Neural progenitor cell (in vitro differentiated cells): ENCODE measurements around the gene SPCS2. TPM values are rescaled to one million over a fixed set of nuclear protein-coding genes. Genes with fewer than 3 reads are reported as not detected.

Experiments
- DNase-seq: peaks from one replicate; pipeline ENCODE4 v3.0.0-alpha.2; 2016; ENCODE audit warnings: low spot score
- H2AFZ ChIP-seq: fragments of 200-600 bp; sonication (generic); replicated peaks from 2 replicates; pipeline ENCODE4 v1.6.1; 2016; ENCODE audit warnings: antibody characterized with exemption
- H3F3A ChIP-seq: fragments of 200-600 bp; sonication (generic); 2 replicates; pipeline ENCODE4 v1.6.1; 2016; ENCODE audit warnings: antibody characterized with exemption, low read depth
- H3K27ac ChIP-seq: fragments of 200-600 bp; sonication (generic); 2 replicates; pipeline ENCODE4 v1.5.1; 2016; ENCODE audit warnings: mild to moderate bottlenecking
- H3K27me3 ChIP-seq: fragments of 200-600 bp; sonication (generic); 2 replicates; pipeline ENCODE4 v1.6.1; 2016; ENCODE audit warnings: mild to moderate bottlenecking, moderate library complexity
- H3K36me3 ChIP-seq: fragments of 200-600 bp; sonication (generic); 2 replicates; pipeline ENCODE4 v1.5.1; 2016
- H3K4me1 ChIP-seq: fragments of 200-600 bp; sonication (generic); 2 replicates; pipeline ENCODE4 v1.6.1; 2016; ENCODE audit warnings: mixed run types
- H3K4me2 ChIP-seq: fragments of 200-600 bp; sonication (generic); 2 replicates; pipeline ENCODE4 v1.6.1; 2016
- H3K4me3 ChIP-seq: fragments of 200-600 bp; sonication (generic); 2 replicates; pipeline ENCODE4 v1.5.1; 2016
- H3K79me2 ChIP-seq: fragments of 200-600 bp; sonication (generic); 2 replicates; pipeline ENCODE4 v1.6.1; 2016; ENCODE audit warnings: low read depth
- H3K9ac ChIP-seq: fragments of 200-600 bp; sonication (generic); 2 replicates; pipeline ENCODE4 v1.6.1; 2016
- H3K9me3 ChIP-seq: fragments of 200-600 bp; sonication (generic); 2 replicates; pipeline ENCODE4 v1.5.1; 2016; ENCODE audit warnings: low read depth
- H4K20me1 ChIP-seq: fragments of 200-600 bp; sonication (generic); 2 replicates; pipeline ENCODE4 v1.6.1; 2016; ENCODE audit warnings: low read depth
- H3K27ac Mint-ChIP-seq: 3 replicates; pipeline ENCODE4 v1.8.0; 2021; ENCODE audit warnings: mixed read lengths
- H3K27me3 Mint-ChIP-seq: 2 replicates; pipeline ENCODE4 v1.8.0; 2022; ENCODE audit warnings: low read depth, mild to moderate bottlenecking, inconsistent platforms, moderate library complexity, mixed read lengths; ENCODE audit not compliant: insufficient read depth
- H3K36me3 Mint-ChIP-seq: 3 replicates; pipeline ENCODE4 v1.8.0; 2021; ENCODE audit warnings: mixed read lengths
- H3K4me1 Mint-ChIP-seq: 3 replicates; pipeline ENCODE4 v1.8.0; 2021; ENCODE audit warnings: mixed read lengths
- H3K4me3 Mint-ChIP-seq: 3 replicates; pipeline ENCODE4 v1.8.0; 2021; ENCODE audit warnings: mild to moderate bottlenecking, moderate library complexity, mixed read lengths
- H3K9me3 Mint-ChIP-seq: 3 replicates; pipeline ENCODE4 v1.8.0; 2020; ENCODE audit warnings: mixed read lengths
- EZH2 ChIP-seq: fragments of 200-600 bp; sonication (generic); IDR thresholded peaks from 2 replicates; pipeline ENCODE4 v1.6.1; 2017; ENCODE audit warnings: antibody characterized with exemption, mild to moderate bottlenecking, moderate library complexity
- EZH2phosphoT487 ChIP-seq: fragments of 200-600 bp; sonication (generic); IDR thresholded peaks from 2 replicates; pipeline ENCODE4 v1.6.1; 2017; ENCODE audit warnings: antibody characterized with exemption
- total RNA-seq: library from RNA; depleted of rRNA; stranded (reverse); fragments of >200 nt; gene quantifications from 2 replicates; pipeline ENCODE4 v1.2.3, GENCODE V29; 2015; ENCODE audit warnings: low replicate concordance
- TF ChIP-seq, protein P1 (sequence below): fragments of 200-600 bp; sonication (generic); IDR thresholded peaks from 2 replicates; pipeline ENCODE4 v1.5.1; 2017; ENCODE audit warnings: antibody characterized with exemption, mild to moderate bottlenecking

SPCS2 gene
- total RNA-seq, 1 donor from 2014 or later = 66.9 TPM

DNA sequence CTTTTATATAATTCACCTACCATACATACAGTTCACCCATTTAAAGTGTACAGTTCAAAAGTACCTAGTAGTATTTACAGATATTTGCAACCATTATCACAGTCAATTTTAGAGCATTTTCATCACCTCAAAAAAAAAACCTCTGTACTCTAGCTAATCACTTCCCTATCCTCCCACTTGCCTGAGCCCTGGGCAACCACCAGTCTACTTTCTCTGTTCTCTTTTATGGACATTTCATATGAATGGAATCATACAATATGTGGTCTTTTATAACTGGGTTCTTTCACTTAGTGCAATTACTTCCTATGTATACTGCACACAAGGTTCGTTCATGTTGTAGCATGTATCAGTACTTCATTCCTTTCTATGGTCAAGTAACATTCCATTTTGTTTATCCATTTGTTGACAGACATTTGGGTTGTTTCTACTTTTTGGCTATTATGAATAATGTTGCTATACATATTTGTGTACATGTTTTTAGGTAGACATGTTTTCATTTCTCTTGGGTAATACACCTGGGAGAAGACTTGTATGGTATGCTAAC, 21.9 kb downstream of the SPCS2 start:
- Histone ChIP-seq H3K27me3 (no peaks in the 10 kb centered on the region), H3K36me3 (peaks cover 9% of the 10 kb centered on the region), H4K20me1 (peaks cover 10% of the 10 kb centered on the region), H2AFZ (no peak overlapping the region), H3K9ac (no peak overlapping the region), H3K27ac (no peak overlapping the region), H3K79me2 (peaks cover 15% of the 10 kb centered on the region), H3K4me1 (no peaks in the 10 kb centered on the region), H3F3A (no peaks in the 10 kb centered on the region), H3K9me3 (no peaks in the 10 kb centered on the region), H3K4me3 (no peak overlapping the region), H3K4me2 (no peak overlapping the region)
- DNase-seq = no peak
- H3K9me3 Mint-ChIP-seq = no peaks in the 10 kb centered on the region
- no peaks in the 10 kb centered on the region for H3K27me3 Mint-ChIP-seq
- H3K36me3 Mint-ChIP-seq = peaks cover 33% of the 10 kb centered on the region
- no peak for TF ChIP-seq EZH2phosphoT487
- TF ChIP-seq, protein P1, sequence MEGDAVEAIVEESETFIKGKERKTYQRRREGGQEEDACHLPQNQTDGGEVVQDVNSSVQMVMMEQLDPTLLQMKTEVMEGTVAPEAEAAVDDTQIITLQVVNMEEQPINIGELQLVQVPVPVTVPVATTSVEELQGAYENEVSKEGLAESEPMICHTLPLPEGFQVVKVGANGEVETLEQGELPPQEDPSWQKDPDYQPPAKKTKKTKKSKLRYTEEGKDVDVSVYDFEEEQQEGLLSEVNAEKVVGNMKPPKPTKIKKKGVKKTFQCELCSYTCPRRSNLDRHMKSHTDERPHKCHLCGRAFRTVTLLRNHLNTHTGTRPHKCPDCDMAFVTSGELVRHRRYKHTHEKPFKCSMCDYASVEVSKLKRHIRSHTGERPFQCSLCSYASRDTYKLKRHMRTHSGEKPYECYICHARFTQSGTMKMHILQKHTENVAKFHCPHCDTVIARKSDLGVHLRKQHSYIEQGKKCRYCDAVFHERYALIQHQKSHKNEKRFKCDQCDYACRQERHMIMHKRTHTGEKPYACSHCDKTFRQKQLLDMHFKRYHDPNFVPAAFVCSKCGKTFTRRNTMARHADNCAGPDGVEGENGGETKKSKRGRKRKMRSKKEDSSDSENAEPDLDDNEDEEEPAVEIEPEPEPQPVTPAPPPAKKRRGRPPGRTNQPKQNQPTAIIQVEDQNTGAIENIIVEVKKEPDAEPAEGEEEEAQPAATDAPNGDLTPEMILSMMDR = no peak
- no peaks in the 10 kb centered on the region for H3K4me1 Mint-ChIP-seq
- no peak overlapping the region for H3K27ac Mint-ChIP-seq
- H3K4me3 Mint-ChIP-seq = no peak overlapping the region

DNA sequence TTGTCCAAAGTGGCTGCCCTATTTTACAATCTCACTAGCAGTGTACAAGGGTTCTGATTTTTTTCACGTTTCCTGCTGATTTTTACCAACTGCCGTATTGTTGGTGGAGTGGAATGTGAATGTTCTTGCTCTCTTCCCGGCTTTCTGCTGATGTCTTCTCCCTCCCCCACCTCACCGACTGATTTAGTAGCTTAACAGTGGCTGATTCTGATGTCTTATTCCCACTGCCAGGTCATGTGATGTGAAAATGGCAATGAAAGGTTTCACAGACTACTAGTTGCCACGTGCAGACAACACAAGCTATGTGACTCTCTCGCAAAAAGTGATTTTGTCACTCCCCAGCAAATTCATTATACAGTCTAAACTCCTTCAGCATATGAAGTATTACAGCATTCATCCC, 22.4 kb downstream of the SPCS2 start:
- H3K4me1 Mint-ChIP-seq = no peaks in the 10 kb centered on the region
- no peak overlapping the region for H3K27ac ChIP-seq
- H3K36me3 Mint-ChIP-seq = peaks cover 35% of the 10 kb centered on the region
- no peak overlapping the region for H3K9ac ChIP-seq
- no peaks in the 10 kb centered on the region for H3K9me3 ChIP-seq
- no peaks in the 10 kb centered on the region for H3K27me3 ChIP-seq
- H3K4me3 ChIP-seq = no peak overlapping the region
- H3K27me3 Mint-ChIP-seq = no peaks in the 10 kb centered on the region
- peaks cover 10% of the 10 kb centered on the region for H3K79me2 ChIP-seq
- peaks cover 5% of the 10 kb centered on the region for H3K36me3 ChIP-seq
- no peak overlapping the region for H3K4me3 Mint-ChIP-seq
- no peaks in the 10 kb centered on the region for H3K9me3 Mint-ChIP-seq
- H4K20me1 ChIP-seq = peaks cover 10% of the 10 kb centered on the region
- no peaks in the 10 kb centered on the region for H3K4me1 ChIP-seq
- no peak overlapping the region for H3K4me2 ChIP-seq
- TF ChIP-seq EZH2phosphoT487 (no peak), EZH2 (no peak)
- TF ChIP-seq, protein P1 = no peak
- no peak overlapping the region for H2AFZ ChIP-seq
- DNase-seq = no peak
- no peak overlapping the region for H3K27ac Mint-ChIP-seq
- H3F3A ChIP-seq = no peaks in the 10 kb centered on the region

DNA sequence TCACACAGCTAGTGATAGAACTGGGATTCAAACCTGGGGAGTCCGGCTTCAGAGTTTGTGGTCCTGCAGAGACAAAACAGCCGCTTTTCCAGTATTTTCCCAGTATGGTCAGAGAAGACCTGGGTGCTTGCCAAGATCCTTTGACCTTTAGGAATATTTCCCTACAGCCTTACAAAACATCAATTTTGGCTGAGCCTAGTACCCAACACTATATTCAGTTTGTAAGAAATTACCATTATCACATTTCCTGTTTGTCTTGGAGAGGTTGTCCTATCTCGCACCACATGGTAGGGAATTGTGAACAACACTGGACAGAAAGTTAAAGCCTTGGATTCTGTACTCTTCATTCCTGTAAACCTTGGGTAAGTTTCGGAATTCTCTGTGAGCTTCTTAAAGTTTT, 29.0 kb downstream of the SPCS2 start:
- H3K36me3 ChIP-seq = no peaks in the 10 kb centered on the region
- H3F3A ChIP-seq = no peaks in the 10 kb centered on the region
- no peak overlapping the region for H3K4me3 ChIP-seq
- no peaks in the 10 kb centered on the region for H3K4me1 ChIP-seq
- no peaks in the 10 kb centered on the region for H3K79me2 ChIP-seq
- no peaks in the 10 kb centered on the region for H3K27me3 ChIP-seq
- H3K4me3 Mint-ChIP-seq = no peak overlapping the region
- H3K4me1 Mint-ChIP-seq = no peaks in the 10 kb centered on the region
- no peaks in the 10 kb centered on the region for H3K9me3 Mint-ChIP-seq
- no peak overlapping the region for H3K9ac ChIP-seq
- H3K27me3 Mint-ChIP-seq = no peaks in the 10 kb centered on the region
- no peak for DNase-seq
- H4K20me1 ChIP-seq = no peaks in the 10 kb centered on the region
- peaks cover 28% of the 10 kb centered on the region for H3K36me3 Mint-ChIP-seq
- H3K27ac Mint-ChIP-seq = no peak overlapping the region
- no peak overlapping the region for H3K4me2 ChIP-seq
- TF ChIP-seq, protein P1 = no peak
- no peaks in the 10 kb centered on the region for H3K9me3 ChIP-seq
- no peak overlapping the region for H3K27ac ChIP-seq
- H2AFZ ChIP-seq = no peak overlapping the region
